ENCODE measurements around the gene MDH1.

DNA sequence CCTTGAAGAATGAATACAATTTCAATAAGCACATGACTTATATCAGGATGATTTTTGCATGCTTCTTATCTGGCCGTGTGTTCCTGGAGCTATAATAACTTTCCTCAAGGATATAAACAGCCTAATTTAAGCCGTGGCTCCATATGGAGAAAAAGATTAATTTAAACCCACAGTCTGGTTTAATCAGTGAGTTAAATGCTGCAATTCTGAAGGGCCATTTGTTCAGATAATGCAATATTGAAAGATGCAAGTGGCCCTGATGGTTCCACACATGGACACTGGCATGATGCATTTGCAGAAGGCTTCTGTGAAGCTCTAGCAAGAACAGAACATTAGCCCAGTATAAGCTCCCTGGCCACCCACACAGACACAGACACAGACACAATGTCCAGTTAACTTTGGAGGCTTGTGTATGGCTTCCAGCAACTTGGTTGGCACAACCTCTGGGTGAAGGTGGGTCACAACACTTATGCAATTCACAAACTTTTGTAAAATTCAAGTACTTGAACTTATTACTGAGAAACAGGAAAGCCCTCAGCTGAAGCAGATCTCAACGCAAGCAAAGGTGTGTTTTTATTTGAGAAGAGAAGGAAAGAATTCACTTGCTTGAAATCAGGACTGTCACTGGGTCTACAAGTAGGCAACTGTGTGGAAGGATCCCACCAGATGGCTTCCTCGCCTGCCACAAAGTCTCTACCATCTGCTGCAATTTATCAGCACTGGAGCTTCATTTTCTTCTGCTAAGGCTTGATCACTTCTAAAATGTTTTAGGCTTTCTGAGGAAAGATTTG, 63.3 kb downstream of the MDH1 start:
- TF ChIP-seq, protein P1, sequence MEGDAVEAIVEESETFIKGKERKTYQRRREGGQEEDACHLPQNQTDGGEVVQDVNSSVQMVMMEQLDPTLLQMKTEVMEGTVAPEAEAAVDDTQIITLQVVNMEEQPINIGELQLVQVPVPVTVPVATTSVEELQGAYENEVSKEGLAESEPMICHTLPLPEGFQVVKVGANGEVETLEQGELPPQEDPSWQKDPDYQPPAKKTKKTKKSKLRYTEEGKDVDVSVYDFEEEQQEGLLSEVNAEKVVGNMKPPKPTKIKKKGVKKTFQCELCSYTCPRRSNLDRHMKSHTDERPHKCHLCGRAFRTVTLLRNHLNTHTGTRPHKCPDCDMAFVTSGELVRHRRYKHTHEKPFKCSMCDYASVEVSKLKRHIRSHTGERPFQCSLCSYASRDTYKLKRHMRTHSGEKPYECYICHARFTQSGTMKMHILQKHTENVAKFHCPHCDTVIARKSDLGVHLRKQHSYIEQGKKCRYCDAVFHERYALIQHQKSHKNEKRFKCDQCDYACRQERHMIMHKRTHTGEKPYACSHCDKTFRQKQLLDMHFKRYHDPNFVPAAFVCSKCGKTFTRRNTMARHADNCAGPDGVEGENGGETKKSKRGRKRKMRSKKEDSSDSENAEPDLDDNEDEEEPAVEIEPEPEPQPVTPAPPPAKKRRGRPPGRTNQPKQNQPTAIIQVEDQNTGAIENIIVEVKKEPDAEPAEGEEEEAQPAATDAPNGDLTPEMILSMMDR (IDR thresholded peaks at IDR 0.05; ENCODE audit: low read depth, low read length, missing input control): no peak
- TF ChIP-seq, protein P2, sequence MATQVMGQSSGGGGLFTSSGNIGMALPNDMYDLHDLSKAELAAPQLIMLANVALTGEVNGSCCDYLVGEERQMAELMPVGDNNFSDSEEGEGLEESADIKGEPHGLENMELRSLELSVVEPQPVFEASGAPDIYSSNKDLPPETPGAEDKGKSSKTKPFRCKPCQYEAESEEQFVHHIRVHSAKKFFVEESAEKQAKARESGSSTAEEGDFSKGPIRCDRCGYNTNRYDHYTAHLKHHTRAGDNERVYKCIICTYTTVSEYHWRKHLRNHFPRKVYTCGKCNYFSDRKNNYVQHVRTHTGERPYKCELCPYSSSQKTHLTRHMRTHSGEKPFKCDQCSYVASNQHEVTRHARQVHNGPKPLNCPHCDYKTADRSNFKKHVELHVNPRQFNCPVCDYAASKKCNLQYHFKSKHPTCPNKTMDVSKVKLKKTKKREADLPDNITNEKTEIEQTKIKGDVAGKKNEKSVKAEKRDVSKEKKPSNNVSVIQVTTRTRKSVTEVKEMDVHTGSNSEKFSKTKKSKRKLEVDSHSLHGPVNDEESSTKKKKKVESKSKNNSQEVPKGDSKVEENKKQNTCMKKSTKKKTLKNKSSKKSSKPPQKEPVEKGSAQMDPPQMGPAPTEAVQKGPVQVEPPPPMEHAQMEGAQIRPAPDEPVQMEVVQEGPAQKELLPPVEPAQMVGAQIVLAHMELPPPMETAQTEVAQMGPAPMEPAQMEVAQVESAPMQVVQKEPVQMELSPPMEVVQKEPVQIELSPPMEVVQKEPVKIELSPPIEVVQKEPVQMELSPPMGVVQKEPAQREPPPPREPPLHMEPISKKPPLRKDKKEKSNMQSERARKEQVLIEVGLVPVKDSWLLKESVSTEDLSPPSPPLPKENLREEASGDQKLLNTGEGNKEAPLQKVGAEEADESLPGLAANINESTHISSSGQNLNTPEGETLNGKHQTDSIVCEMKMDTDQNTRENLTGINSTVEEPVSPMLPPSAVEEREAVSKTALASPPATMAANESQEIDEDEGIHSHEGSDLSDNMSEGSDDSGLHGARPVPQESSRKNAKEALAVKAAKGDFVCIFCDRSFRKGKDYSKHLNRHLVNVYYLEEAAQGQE (IDR thresholded peaks at IDR 0.05): no peak
- TF ChIP-seq RXRA (IDR thresholded peaks at IDR 0.05) (no peak), RAD21 (IDR thresholded peaks at IDR 0.05) (no peak), TAF1 (conservative IDR thresholded peaks at IDR 0.05) (no peak), FOXA2 (IDR thresholded peaks at IDR 0.05) (no peak), GABPA (IDR thresholded peaks at IDR 0.05 in 1 of 2, conservative IDR thresholded peaks at IDR 0.05 in 1 of 2) (no peak), EGR1 (IDR thresholded peaks at IDR 0.05; ENCODE audit: low read depth in 2 of 2) (no peak), SP1 (IDR thresholded peaks at IDR 0.05) (no peak)
- TF ChIP-seq, protein P3, sequence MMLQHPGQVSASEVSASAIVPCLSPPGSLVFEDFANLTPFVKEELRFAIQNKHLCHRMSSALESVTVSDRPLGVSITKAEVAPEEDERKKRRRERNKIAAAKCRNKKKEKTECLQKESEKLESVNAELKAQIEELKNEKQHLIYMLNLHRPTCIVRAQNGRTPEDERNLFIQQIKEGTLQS (IDR thresholded peaks at IDR 0.05): no peak
- TF ChIP-seq, protein P4, sequence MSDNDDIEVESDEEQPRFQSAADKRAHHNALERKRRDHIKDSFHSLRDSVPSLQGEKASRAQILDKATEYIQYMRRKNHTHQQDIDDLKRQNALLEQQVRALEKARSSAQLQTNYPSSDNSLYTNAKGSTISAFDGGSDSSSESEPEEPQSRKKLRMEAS (IDR thresholded peaks at IDR 0.05): no peak
